ENCODE measurements around the gene PCA3.
A peak's percentile ranks its signal among the peaks of the same experiment; 100 is the strongest.
"Not testable (repeated sequence)": the region's sequence is repeated elsewhere in the genome, so short reads cannot be mapped to it uniquely, and the experiment has no call there.

The PCA3 gene

GRCh38 chr9:76764138-76764537 is at the start of gene PCA3:
PCA3 (plus strand) TSS chr9:76764438.
- DNase-seq = no peak

DNA sequence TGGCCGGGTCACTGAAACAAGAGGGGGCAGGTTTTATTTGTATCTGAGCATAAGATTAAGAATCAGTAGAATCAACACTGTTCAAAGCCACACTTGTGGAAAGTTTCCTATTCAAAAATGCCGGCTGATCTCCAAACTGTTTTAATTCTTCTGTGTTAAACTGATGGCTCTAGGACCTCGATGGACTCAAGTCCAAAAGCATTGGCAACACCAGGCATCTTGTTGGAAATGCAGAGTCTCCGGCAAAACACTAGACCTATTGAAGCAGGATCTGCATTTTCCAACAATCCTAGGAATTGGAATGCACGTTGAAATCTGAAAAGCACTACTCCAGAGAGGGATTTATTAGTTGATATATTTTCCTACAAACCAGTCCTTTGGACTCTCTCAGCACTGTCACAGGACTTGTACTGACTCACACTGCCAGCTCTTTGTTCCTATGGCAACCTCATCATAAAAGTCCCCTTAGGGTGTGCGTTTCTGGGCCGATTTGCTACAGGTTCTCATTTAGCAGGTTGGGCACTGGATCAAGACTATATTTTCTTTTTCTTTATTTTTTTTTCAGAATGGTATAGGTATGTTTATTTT is 48.1 kb upstream of the PCA3 start:
- DNase-seq = no peak

- no peak for DNase-seq
Measured at GRCh38 chr9:76717176-76717575, 47.1 kb upstream of the PCA3 start.

GRCh38 chr9:76717613-76718012 is 46.6 kb upstream of the PCA3 start:
- no peak for DNase-seq

DNA sequence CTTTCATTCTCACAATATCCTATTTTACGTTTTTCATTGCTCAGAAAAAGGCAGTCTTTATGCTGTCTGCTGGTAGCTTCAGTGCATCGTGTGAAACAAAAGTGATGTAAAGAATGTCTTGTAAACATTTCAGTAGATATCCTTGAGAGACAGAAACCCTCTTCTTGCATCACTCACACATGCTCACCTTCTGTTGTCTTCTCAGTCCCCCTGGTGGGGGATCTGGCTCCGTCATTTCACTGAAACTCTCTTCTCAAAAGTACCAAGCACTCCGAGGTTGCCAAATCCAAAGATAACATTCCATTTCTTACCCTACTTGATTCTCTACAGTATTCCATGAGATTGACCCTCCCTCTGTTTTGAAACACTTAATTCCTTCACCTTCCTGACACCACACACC is 46.1 kb upstream of the PCA3 start:
- no peak for DNase-seq

GRCh38 chr9:76720245-76720644 is 44.0 kb upstream of the PCA3 start:
- DNase-seq = no peak

DNA sequence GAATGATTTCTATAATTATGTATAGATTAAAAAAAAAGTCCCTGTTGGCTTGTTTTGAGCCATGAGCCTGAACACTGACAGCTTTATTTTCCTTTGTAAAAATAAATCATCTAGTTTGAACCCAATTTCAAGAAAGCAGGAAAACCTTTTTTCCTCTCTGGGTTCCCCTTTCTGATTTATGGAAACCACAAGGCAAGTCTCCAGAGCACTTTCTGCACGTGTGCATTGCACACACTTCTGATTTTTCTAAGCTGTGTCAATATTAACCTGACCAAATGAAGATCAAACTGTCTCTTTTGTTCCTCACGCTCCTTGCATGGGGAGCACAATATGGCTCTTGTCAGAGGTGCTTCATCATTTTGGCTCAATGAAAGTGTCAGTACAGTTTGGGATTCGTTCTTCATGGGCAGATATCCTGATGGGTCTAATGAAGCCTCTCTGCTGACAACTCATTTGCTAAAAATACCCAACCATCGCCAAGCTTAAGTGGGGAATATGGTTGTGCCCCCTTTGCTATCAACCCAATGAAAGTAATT is 39.2 kb upstream of the PCA3 start:
- no peak for DNase-seq

GRCh38 chr9:76725885-76726284 is 38.4 kb upstream of the PCA3 start:
- DNase-seq = no peak

- DNase-seq = no peak
Measured at GRCh38 chr9:76729116-76729515, 35.1 kb upstream of the PCA3 start.

DNA sequence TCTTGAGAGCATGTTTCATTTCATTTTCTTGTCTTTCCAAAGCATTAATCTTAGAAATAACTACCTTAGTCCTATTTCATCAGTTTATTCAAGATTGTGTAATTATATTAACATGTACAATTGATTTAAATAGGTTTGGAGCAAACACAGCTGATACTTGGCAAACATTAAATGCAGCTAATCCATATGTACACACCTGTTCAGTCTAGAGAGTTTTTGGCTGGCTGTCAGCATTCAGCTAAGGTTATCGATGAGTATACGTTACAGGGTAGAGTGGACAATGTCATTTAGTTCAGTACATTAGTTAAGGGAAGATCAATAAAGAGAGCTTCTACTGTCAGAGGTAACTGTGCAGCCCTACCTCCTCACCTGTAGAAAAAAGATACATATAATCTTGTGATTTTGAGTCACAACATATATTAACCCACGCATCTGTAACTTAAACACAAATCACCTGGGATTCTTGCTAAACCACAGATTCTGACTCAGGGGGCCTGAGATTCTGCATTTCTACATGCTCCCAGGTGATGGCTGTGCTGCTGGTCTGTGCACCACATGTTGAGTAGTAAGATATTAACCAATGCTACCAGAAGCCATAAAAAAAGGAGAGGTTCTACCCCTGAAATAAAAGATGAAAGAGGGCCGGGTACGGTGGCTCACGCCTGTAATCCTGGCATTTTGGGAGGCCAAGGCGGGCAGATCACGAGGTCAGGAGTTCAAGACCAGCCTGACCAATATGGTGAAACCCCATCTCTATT is 34.1 kb upstream of the PCA3 start:
- DNase-seq = no peak

GRCh38 chr9:76730801-76731200 is 33.4 kb upstream of the PCA3 start:
- DNase-seq = no peak

GRCh38 chr9:76732341-76732958 is 31.8 kb upstream of the PCA3 start:
- no peak for DNase-seq

DNA sequence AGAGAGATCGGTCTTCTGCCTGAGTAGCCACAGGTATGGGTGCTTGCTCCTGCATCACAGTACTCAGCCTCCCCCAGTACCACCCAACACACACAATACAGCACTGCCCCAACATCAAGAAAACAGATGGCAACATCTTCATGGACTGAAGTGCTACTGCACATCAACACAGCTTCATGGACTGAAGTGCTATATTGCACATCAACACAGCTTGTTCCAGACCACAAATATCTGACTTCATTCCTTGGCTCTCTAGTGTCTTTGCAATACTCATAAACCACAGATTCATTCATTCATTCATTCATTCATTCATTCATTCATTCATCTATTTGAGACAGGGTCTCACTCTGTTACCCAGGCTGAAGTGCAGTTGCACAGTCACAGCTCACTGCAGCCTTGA is 31.1 kb upstream of the PCA3 start:
- no peak for DNase-seq

DNA sequence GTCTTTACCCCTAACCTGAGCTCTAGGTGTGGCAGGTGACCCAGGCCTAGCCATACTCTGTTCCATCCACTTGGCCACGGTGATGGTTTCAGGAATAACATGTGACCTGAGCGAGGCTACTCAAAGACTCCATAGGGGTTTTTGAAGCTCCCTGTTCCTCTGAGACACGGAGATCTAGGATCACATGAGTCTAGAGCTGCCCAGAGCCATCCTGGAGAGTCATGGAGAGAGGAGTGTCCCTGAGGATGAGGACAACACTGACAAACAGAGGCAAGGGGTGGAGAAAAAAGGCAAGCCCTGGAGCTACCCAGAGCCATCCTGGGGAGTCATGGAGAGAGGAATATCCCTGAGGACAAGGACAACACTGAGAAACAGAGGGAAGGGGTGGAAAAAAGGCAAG is 29.5 kb upstream of the PCA3 start:
- DNase-seq = no peak

DNA sequence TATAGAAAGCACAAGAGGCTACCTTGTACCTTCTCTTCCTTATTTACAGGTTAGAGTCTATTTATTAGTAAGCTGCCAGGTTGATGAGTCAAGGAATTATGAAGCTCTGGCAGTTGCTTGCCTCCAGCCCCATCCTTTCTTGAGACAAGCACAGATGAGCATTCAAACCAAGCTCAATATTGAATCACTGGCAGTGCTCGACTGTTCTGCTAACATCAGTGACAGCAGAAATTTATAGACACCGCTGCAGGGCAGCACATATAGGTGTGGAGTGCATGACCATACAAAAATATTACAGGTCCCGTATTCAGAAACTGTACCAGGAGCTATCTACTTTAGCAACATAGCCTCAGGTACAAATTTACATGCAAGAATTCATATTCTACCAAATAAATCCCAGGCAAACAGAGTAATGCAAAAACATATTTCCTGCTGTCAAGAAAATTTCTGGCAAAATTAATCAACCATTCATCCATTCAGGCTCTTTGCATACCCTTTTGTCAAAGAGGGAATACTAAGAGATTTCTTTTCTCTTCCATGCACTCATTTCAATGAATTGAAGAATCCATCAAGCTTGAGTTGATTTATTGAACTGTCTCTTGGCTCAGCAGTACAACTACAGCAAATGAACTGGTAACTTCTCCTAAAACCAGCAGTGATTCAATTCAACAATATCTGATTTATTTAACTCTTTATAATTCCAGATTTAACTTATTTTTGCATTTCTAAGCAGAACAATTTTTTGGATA is 26.9 kb upstream of the PCA3 start:
- no peak for DNase-seq

DNA sequence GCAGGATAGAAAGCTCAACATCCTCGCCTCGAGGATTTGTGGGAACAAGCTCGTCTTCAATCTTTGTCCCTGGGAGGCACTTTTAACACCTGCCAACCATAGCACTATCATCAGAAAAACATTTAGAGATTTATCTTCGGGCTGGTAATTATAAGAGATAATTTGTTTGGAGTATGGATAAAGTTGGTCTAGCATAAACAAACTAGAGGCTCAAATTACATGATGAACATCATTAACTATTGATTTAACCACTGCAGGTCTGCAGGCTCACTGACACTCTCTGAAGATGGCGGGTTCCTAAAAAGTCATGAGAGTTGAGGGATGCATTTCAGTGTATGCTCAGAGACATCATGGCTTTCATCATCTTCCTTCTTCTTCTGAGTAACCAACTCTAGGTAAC is 25.8 kb upstream of the PCA3 start:
- DNase-seq = no peak

DNA sequence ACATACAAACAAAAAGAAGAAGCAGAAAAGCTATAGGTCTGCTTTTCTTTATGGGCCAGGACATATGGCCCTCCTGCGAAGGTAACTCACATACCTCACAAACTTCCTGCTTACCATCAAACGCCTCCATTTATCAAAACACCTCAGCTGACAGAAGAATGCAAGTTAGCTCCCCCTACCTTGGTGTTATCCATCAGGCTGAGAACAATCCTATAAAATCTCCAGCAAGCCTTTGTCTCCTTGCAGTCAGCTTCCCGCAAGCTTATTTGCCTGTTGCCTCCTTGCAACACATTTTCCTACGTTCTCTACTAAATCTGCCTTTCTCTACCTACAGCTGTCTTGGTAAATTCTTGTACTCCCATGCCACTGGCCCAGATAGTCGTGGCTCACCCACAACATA is 22.7 kb upstream of the PCA3 start:
- no peak for DNase-seq

DNA sequence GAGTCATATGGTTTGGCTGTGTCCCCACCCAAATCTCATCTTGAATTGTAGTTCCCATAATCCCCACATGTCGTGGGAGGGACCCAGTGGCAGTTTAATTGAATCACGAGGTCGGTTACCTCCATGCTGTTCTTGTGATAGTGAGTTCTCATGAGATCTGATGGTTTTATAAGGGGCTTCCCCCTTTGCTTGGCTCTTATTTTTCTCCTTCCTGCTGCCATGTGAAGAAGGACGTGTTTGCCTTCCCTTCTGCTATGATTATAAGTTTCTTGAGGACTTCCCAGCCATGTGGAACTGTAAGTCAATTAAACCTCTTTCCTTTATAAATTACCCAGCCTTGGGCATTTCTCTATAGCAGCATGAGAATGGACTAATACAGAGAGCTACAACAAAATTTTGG is 21.3 kb upstream of the PCA3 start:
- DNase-seq = not testable (repeated sequence)

GRCh38 chr9:76743931-76744330 is 20.3 kb upstream of the PCA3 start:
- DNase-seq = no peak

GRCh38 chr9:76744336-76744735 is 19.9 kb upstream of the PCA3 start:
- DNase-seq = no peak

GRCh38 chr9:76751001-76751400 is 13.2 kb upstream of the PCA3 start:
- DNase-seq = no peak

DNA sequence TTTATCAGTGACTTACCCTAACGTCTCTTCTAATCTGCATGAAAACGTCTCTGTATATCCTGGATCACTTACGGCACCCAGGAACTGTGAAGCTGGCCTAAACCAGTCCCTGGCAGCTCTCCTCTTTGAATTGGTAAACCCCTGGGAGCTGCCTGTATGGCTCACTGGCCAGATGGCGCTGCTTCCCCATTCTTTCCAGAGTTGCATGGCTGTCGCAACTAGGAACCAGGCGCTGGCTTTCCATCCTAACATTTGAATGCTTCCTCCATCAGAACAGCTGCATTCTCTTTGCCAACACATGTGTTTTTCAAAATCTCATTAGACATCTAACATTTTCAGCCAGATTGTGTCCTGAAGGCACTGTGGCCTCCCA is 8.0 kb upstream of the PCA3 start:
- peak in 1 of 2 donors; percentile 12 for DNase-seq

- no peak for DNase-seq
Measured at GRCh38 chr9:76756941-76757673, 7.1 kb upstream of the PCA3 start.

All from CD4-positive, alpha-beta T cell treated with Interleukin-4 for 1 hour (primary cell).